GM21515 (cell line): Measurements from ENCODE around the gene TSPOAP1.

Experiments used
- ATAC-seq: cut with Tn5 transposase; IDR thresholded peaks from one replicate; pipeline ENCODE4 v1.9.1; 2021; ENCODE audit not compliant: unreplicated experiment

TSPOAP1 gene

DNA sequence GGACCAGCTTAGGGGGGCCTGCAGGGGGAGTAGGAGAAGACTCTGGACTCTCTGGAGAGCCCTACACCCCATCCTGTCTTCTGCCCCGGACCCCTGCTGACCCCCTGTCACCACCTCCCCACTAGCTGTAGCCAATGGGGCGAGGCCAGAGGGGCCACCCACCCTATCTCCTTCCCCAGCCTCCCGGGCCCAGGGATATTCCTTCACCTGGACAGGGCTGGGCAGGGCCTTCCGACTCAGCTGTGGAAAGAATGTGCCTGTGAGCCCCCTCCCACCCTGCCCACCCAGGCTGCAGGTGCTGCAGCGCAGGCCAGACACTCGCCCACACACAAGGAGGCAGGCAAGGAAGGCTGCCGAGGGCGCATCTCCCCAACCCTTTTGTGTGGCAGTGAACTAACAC, 23.0 kb downstream of the TSPOAP1 start:
- ATAC-seq, result no peak

- no peak for ATAC-seq
These were observed 23.7 kb downstream of the TSPOAP1 start for GRCh38 chr17:58304750-58305486.

GRCh38 chr17:58303971-58304749, 24.4 kb downstream of the TSPOAP1 start:
- no peak for ATAC-seq

GRCh38 chr17:58302919-58303585, 25.5 kb downstream of the TSPOAP1 start:
- ATAC-seq, result no peak

- ATAC-seq, result no peak
These were observed 26.2 kb downstream of the TSPOAP1 start for GRCh38 chr17:58302171-58302918.

DNA sequence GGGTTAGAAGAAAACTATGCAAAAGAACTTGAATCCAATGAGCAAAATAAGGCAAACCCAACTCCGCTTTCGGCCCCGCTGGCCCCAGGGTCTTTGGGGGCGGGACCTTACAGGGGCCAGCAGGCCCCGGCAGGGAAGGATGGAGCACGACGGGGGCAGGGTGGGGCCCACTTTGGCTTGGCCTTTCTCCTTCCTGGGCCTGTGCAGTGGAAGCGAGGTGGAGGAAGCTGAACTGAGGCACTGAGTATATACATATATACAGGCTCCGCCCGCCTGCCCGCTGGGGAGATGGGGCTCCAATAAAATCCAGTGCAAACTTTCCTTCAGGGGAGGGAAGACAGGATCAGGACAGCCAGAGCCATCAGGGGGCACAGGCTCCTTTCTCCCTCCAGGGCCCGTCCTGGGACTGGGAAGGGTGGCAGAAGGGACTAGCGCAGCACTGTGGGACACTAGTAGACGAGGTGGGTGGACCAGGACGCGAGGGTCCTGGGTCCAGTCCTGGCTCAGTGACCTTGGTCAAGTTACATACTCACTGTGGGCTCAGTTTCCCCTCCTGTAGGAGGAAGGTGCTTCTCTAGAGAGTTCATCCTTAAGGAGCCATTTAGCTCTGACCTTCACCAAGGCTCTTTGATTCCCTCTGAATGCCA, 27.0 kb downstream of the TSPOAP1 start:
- no peak for ATAC-seq

DNA sequence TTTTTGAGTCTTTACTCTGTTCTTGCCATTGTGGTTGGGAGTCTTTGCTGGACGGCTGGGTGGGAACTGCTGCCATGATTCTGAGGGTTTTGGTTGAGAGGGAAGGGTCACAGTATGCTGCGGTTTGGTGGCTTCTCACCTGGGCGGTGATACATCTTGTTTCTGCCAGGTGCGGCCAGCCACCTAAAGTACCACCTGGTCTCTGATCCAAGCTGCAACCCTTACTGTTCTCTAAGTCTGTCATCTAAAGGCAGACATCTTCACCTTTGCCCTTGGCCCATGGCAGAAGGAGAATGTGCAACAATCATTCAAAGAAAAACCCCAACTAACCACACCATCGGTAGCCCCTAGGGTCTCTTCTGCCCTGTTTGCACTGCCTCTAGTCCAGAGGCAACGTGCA, 28.3 kb downstream of the TSPOAP1 start:
- ATAC-seq, result no peak

- no peak for ATAC-seq
These were observed 34.6 kb downstream of the TSPOAP1 start for GRCh38 chr17:58294034-58294433.

GRCh38 chr17:58291246-58291645, 37.3 kb downstream of the TSPOAP1 start:
- no peak for ATAC-seq

GRCh38 chr17:58289869-58290268, 38.7 kb downstream of the TSPOAP1 start:
- no peak for ATAC-seq

DNA sequence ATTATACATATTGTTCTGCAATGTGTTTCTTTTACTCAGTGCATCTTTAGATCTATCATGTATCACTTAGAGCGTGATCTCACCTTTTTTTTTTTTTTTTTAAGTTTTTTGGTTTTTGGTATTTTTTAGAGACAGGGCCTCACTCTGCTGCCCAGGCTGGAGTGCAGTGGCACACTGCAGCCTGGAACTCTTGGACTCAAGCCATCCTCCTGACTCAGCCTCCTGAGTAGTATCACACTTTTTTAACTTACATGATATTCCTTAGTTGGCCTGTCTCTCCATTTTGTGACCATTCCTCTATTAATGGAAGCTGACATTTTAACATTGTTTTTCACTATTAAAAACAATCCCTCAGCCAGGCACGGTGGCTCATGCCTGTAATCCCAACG, 43.2 kb downstream of the TSPOAP1 start:
- ATAC-seq, result no peak

DNA sequence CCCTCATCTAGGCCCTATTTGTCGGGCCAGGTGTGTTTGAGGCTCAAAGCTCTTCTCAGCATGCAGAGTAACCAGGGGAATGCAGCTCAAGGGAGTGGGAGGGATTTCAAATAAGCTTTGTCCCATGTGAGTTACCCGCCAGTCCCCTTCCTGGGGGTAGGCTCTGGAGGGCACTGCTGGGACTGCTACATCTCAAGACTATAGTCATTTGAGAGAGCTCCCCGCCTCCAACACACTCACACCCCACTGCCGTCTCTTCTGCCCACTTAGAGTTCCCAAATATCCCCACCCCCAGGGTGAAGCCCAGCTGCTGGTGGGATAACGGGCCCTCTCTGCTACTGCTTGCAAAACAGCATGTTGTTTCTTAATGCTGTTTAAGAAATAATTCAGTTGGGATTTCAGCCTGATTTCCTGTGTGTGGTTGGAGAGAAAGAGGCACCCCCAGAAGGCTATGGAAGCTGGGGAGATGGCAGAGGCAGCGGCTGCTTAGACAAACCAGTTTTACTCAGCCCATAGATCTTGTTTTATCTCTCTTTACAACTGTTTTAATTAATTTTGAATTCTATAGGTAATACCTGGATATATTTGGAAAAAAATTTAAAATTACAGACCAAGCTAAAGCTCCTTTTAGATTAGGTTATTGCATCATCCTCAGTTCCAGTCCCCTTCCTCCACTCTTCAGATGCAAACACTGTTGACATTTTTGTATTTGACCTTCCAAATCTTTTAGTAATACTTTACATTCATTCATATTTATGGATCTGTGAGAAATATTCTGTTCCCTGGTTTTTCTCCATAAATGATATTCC, 43.8 kb downstream of the TSPOAP1 start:
- no peak for ATAC-seq

- no peak for ATAC-seq
These were observed 44.7 kb downstream of the TSPOAP1 start for GRCh38 chr17:58283674-58284612.

DNA sequence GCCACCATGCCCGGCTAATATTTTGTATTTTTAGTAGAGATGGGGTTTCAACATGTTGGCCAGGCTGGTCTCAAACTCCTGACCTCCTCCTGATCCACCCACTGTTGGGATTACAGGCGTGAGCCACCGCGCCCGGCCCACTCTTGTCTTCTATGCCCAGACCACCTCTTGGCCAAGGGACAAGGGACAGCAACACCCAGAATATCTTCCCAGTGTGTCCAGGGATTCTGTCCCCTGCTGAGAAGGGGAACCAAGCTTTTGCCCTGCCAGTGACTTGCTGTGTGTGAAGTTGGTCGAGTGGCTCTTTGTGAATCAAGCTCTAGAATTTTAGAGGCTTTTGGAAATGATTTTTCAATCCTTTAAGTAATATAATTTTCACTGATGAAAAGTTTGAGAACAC, 46.2 kb downstream of the TSPOAP1 start:
- no peak for ATAC-seq

- no peak for ATAC-seq
These were observed 47.0 kb downstream of the TSPOAP1 start for GRCh38 chr17:58281511-58282011.

- ATAC-seq, result no peak
These were observed 47.9 kb downstream of the TSPOAP1 start, which contains the start of gene MPO for GRCh38 chr17:58280480-58281217. TSS of gene MPO (minus strand) at chr17:58280935. CDS start at chr17:58280758, 177 bp downstream.

- no peak for ATAC-seq
These were observed 48.7 kb downstream of the TSPOAP1 start for GRCh38 chr17:58279736-58280479.
